OCI-LY7 (cell line): Measurements from ENCODE around the gene CD300LF.

Experiments used
- EZH2phosphoT487 ChIP-seq: fragments of 200-600 bp; sonication (generic); IDR thresholded peaks from 2 replicates; pipeline ENCODE4 v1.6.1; 2018; ENCODE audit warnings: low read depth, borderline replicate concordance, mild to moderate bottlenecking, mixed run types, antibody characterized with exemption, low read length, moderate library complexity, mixed read lengths
- TF ChIP-seq, protein P1 (sequence below): fragments of 200-600 bp; sonication (generic); conservative IDR thresholded peaks from 2 replicates; pipeline ENCODE4 v1.5.1; 2014; ENCODE audit warnings: mild to moderate bottlenecking, antibody characterized with exemption, low read length, moderate library complexity, mixed read lengths

DNA sequence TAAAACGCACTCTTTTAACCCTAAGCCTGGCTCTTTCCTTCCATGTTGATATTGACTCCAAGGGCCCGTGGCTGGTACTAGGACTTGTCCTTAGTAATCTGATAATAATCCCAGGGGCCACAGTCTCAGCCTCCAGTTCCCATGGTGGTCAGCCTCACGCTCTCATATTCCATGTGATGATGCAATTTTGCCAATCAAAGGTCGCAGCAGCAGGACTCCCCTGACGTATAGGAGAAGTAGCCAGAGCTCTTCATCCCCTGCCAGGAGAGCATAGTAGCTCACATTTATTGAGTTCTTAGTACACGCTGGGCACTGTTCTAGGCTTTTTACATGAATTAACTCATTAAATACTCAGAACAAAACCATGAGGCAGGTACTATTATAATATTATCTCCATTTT is 42.4 kb downstream of the CD300LF start:
- TF ChIP-seq, protein P1, sequence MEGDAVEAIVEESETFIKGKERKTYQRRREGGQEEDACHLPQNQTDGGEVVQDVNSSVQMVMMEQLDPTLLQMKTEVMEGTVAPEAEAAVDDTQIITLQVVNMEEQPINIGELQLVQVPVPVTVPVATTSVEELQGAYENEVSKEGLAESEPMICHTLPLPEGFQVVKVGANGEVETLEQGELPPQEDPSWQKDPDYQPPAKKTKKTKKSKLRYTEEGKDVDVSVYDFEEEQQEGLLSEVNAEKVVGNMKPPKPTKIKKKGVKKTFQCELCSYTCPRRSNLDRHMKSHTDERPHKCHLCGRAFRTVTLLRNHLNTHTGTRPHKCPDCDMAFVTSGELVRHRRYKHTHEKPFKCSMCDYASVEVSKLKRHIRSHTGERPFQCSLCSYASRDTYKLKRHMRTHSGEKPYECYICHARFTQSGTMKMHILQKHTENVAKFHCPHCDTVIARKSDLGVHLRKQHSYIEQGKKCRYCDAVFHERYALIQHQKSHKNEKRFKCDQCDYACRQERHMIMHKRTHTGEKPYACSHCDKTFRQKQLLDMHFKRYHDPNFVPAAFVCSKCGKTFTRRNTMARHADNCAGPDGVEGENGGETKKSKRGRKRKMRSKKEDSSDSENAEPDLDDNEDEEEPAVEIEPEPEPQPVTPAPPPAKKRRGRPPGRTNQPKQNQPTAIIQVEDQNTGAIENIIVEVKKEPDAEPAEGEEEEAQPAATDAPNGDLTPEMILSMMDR: no peak
- TF ChIP-seq EZH2phosphoT487: no peak
